DOHH2 (cell line): ENCODE results near the gene TNIP3.

Experiments
- H3F3A ChIP-seq: fragments of 200-600 bp; sonication (generic), shearing (Covaris generic); 2 replicates; pipeline ENCODE4 v1.6.0; 2016; ENCODE audit warnings: antibody characterized with exemption, mild to moderate bottlenecking; ENCODE audit not compliant: control insufficient read depth, insufficient read depth
- H3K27ac ChIP-seq: fragments of 200-600 bp; sonication (generic); 2 replicates; pipeline ENCODE4 v1.5.1; 2014; ENCODE audit warnings: low read depth, mild to moderate bottlenecking, low read length, moderate library complexity
- H3K27me3 ChIP-seq: fragments of 200-600 bp; sonication (generic); 2 replicates; pipeline ENCODE4 v1.6.1; 2014; ENCODE audit warnings: mild to moderate bottlenecking, low read length, mixed read lengths; ENCODE audit not compliant: control insufficient read depth
- H3K36me3 ChIP-seq: fragments of 200-600 bp; sonication (generic); 2 replicates; pipeline ENCODE4 v1.6.1; 2014; ENCODE audit warnings: mild to moderate bottlenecking, low read length, moderate library complexity, mixed read lengths; ENCODE audit not compliant: control insufficient read depth
- H3K4me1 ChIP-seq: fragments of 200-600 bp; sonication (generic); 2 replicates; pipeline ENCODE4 v1.6.1; 2014; ENCODE audit warnings: mild to moderate bottlenecking, low read length, mixed read lengths; ENCODE audit not compliant: control insufficient read depth
- H3K4me2 ChIP-seq: fragments of 200-600 bp; sonication (generic); 2 replicates; pipeline ENCODE4 v1.6.0; 2014; ENCODE audit warnings: mild to moderate bottlenecking, low read length, moderate library complexity
- H3K4me3 ChIP-seq: fragments of 200-600 bp; sonication (generic); 2 replicates; pipeline ENCODE4 v1.5.1; 2014; ENCODE audit warnings: mild to moderate bottlenecking, low read length, mixed read lengths
- H3K79me2 ChIP-seq: fragments of 200-600 bp; sonication (generic); 2 replicates; pipeline ENCODE4 v1.6.1; 2014; ENCODE audit warnings: mild to moderate bottlenecking, low read length, mixed read lengths; ENCODE audit not compliant: control insufficient read depth
- H3K9me2 ChIP-seq: fragments of 200-600 bp; sonication (generic); replicated peaks from 2 replicates; pipeline ENCODE4 v1.6.1; 2014; ENCODE audit warnings: mild to moderate bottlenecking, low read length, mixed read lengths; ENCODE audit not compliant: control insufficient read depth
- H3K9me3 ChIP-seq: fragments of 200-600 bp; sonication (generic); 2 replicates; pipeline ENCODE4 v1.6.1; 2014; ENCODE audit warnings: antibody characterized with exemption, low read length, mixed read lengths; ENCODE audit not compliant: control insufficient read depth, insufficient read depth
- H4K20me1 ChIP-seq: fragments of 200-600 bp; sonication (generic); 2 replicates; pipeline ENCODE4 v1.6.0; 2014; ENCODE audit warnings: low read depth, mild to moderate bottlenecking, antibody characterized with exemption, low read length, moderate library complexity; ENCODE audit not compliant: control insufficient read depth, insufficient read depth
- CTCF ChIP-seq: fragments of 200-600 bp; sonication (generic); IDR thresholded peaks from one replicate; pipeline ENCODE4 v1.5.1; 2014; ENCODE audit warnings: antibody characterized with exemption, mild to moderate bottlenecking, low read depth, low read length; ENCODE audit not compliant: poor library complexity, severe bottlenecking
- EZH2phosphoT487 ChIP-seq: fragments of 200-600 bp; sonication (generic); IDR thresholded peaks from 2 replicates; pipeline ENCODE4 v1.6.1; 2017; ENCODE audit warnings: borderline replicate concordance, mild to moderate bottlenecking, antibody characterized with exemption, low read length, moderate library complexity, mixed read lengths

The TNIP3 gene

GRCh38 chr4:121156822-121157769 lies 7.0 kb downstream of the TNIP3 start:
- H3K4me2 ChIP-seq: no peak overlapping the region
- no peaks in the 10 kb centered on the region for H3K9me3 ChIP-seq
- no peak overlapping the region for H3K4me3 ChIP-seq
- no peaks in the 10 kb centered on the region for H3K79me2 ChIP-seq
- no peak overlapping the region for H3K27ac ChIP-seq
- no peaks in the 10 kb centered on the region for H3K9me2 ChIP-seq
- no peaks in the 10 kb centered on the region for H3K27me3 ChIP-seq
- H3K36me3 ChIP-seq: no peaks in the 10 kb centered on the region
- TF ChIP-seq CTCF (no peak), EZH2phosphoT487 (no peak)
- no peaks in the 10 kb centered on the region for H4K20me1 ChIP-seq
- H3F3A ChIP-seq: no peaks in the 10 kb centered on the region
- no peaks in the 10 kb centered on the region for H3K4me1 ChIP-seq

DNA sequence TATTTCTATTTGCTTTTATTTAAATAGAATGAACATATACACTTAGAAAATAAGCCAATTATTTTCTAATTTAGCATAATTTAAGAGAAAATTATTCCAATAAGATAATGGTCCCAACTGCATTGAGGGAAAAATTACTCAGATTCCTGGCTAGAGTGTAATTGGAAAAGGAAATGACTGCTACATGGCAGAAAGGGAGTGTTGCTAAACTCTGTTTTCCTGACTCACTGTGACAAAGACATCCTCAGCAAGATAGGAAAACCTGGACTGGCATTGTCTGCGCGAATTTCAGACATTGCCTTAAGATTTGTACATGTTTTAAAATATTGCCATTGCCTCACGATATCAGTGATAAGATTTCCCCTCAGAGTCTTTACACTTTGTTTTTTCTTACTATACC lies 8.2 kb downstream of the TNIP3 start:
- H3K4me1 ChIP-seq: no peaks in the 10 kb centered on the region
- no peaks in the 10 kb centered on the region for H3K27me3 ChIP-seq
- H3K4me2 ChIP-seq: no peak overlapping the region
- no peaks in the 10 kb centered on the region for H3K9me3 ChIP-seq
- no peaks in the 10 kb centered on the region for H4K20me1 ChIP-seq
- H3F3A ChIP-seq: no peaks in the 10 kb centered on the region
- H3K9me2 ChIP-seq: no peaks in the 10 kb centered on the region
- H3K27ac ChIP-seq: no peak overlapping the region
- no peak overlapping the region for H3K4me3 ChIP-seq
- H3K36me3 ChIP-seq: no peaks in the 10 kb centered on the region
- no peaks in the 10 kb centered on the region for H3K79me2 ChIP-seq
- TF ChIP-seq EZH2phosphoT487 (no peak), CTCF (no peak)

GRCh38 chr4:121154103-121154515 lies 10.0 kb downstream of the TNIP3 start:
- no peak overlapping the region for H3K4me2 ChIP-seq
- H3K27ac ChIP-seq: no peak overlapping the region
- no peaks in the 10 kb centered on the region for H3K9me3 ChIP-seq
- H3K36me3 ChIP-seq: no peaks in the 10 kb centered on the region
- no peaks in the 10 kb centered on the region for H3F3A ChIP-seq
- H4K20me1 ChIP-seq: no peaks in the 10 kb centered on the region
- H3K4me3 ChIP-seq: no peak overlapping the region
- no peaks in the 10 kb centered on the region for H3K9me2 ChIP-seq
- no peaks in the 10 kb centered on the region for H3K4me1 ChIP-seq
- TF ChIP-seq EZH2phosphoT487 (no peak), CTCF (no peak)
- no peaks in the 10 kb centered on the region for H3K27me3 ChIP-seq
- no peaks in the 10 kb centered on the region for H3K79me2 ChIP-seq
